Stimulated activated CD8-positive, alpha-beta memory T cell treated with anti-CD3 and anti-CD28 coated beads, Interleukin-2, amount 100 ng/mL, for 48 hours (primary cell): ENCODE results near the gene DNAJB12.
"Not testable (repeated sequence)": the region's sequence is repeated elsewhere in the genome, so short reads cannot be mapped to it uniquely, and the experiment has no call there.

ENCODE experiments used
- DNase-seq, 2 donors: peaks; one replicate each; pipeline ENCODE4 v3.0.0-alpha.2; 2020; ENCODE audit warnings: low read depth in 2 of 2

Gene DNAJB12

DNA sequence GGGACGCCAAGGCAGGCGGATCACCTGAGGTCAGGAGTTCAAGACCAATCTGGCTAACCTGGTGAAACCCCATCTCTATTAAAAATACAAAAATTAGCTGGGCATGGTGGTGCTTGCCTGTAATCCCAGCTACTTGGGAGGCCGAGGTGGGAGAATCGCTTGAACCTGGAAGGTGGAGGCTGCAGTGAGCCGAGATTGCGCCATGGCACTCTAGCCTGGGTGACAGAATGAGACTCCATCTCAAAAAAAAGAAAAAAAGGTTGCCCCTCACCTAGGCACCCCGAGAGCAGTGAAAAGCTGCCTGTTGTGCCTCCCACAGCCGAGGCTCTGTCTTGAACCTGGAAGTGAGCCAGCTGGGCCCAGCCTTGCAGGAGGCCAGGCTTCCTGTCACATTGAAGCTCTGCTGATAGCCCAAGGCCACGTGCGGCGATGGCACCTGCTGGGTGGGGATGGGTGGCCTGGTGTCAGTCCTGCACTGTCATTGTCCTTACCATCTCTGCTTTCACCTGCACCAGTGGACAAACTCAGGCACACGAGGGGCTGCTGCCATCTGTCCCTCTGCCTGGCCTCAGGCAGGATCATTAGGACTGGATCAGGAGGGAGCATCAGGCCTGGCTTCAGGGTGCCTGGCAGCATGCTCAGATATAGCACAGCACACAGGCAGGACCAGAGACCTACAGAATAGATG is 37.8 kb downstream of the DNAJB12 start:
- DNase-seq = no peak

GRCh38 chr10:72316386-72316700 is 38.4 kb downstream of the DNAJB12 start:
- no peak for DNase-seq

GRCh38 chr10:72315611-72316385 is 38.9 kb downstream of the DNAJB12 start:
- DNase-seq = no peak

GRCh38 chr10:72315054-72315453 is 39.7 kb downstream of the DNAJB12 start:
- DNase-seq = no peak

- DNase-seq = no peak
Measured at GRCh38 chr10:72314263-72314662, 40.5 kb downstream of the DNAJB12 start.

- DNase-seq = no peak
Measured at GRCh38 chr10:72312865-72313391, 41.8 kb downstream of the DNAJB12 start.

DNA sequence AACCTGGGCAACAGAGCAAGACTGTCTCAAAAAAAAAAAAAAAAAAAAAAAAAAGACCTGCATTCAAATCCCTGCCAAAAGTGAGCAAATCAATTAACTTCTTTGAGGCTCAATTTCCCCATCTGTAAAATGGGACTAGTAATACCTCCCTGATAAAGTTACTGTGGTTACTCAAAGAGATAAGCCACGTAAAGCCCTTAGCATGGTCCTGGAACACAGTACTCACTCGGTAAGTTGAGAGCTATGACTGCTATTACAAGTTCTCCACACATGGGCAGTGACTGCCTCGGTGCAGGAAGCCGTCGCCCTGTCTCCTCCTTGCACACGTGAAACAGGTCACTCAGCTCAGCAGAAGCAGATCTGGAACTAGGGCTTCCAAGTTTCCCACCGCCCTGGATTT is 43.1 kb downstream of the DNAJB12 start:
- no peak for DNase-seq

DNA sequence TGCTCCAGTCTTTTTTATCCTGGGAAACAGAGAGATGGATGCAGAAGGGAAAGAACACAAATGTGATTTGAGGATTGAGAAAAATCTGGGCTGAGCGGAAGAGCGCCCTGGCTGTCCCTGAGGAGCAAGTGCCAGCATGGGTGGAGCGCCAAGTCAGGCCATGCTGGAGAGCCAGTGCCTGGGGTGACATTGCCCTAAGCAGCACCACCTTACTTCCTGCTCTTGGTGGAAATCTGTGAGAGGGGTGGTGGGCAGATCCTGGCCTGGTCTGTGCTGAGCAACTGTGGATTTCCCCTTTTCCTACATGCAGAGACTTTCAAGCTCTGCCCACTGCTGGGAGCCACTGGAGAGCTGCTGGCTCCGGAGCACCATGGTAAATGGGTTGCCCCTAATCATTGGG is 44.1 kb downstream of the DNAJB12 start:
- no peak for DNase-seq

GRCh38 chr10:72310241-72310633 is 44.5 kb downstream of the DNAJB12 start:
- no peak for DNase-seq

GRCh38 chr10:72309290-72310240 is 45.2 kb downstream of the DNAJB12 start:
- DNase-seq = no peak

DNA sequence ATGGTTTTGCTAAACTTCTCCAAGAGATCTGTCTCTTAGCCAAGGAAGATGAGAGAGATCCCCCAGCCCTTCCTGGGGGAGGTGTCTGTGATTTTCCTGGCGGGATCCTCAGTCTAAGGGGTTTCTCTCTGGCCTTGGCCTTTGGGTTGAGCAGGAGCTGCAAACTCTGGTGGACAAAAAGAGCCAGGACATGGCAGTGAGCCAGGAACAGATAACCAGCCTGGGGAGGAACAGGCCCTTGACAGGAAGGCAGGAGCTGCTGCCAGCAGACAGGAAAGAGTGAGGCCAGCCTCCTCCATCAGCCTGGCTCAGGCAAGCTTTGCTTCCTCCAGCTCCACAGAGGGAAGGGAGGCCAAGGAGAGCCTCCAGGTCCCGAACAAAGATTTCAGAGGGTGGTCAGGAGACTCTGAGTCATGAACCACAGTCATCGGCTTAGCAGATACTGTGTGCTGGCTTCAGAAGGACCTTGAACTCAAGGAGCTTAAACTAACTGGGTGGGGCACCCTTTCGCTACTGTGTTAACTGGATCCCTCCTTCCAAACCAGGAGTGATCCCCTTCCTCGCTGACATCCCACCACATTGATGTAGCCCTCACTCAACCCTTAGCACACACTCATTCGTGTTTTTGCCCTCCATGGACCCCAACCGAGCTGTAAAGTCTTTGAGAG is 46.3 kb downstream of the DNAJB12 start:
- no peak for DNase-seq

- DNase-seq = not testable (repeated sequence)
Measured at GRCh38 chr10:72307711-72308110, 47.0 kb downstream of the DNAJB12 start.

DNA sequence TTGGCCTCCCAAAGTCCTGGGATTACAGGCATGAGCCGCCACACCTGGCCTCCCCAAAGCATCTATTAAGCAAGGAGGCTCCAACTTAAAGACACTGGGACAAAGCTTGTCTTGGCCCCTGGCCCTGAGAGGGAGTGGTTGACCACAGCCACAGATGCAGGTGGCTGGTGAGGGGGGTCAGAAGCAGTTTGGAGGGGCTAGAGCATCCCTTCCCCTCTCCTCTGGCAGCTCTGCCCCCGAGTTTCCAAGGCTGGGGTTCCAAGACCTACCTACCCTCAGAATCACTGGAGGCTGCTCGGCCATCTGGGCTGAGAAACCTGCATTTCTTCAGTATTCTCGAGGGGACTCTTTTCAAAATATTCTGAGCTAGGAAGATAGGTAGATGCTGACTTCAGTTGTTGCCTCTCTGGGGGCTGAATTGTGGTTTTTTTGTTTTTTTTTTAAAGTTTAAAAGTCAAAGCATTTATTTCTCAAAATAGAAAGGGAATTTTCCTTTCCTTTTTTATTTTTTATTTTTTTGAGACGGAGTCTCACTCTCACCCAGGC is 48.4 kb downstream of the DNAJB12 start:
- DNase-seq = no peak

DNA sequence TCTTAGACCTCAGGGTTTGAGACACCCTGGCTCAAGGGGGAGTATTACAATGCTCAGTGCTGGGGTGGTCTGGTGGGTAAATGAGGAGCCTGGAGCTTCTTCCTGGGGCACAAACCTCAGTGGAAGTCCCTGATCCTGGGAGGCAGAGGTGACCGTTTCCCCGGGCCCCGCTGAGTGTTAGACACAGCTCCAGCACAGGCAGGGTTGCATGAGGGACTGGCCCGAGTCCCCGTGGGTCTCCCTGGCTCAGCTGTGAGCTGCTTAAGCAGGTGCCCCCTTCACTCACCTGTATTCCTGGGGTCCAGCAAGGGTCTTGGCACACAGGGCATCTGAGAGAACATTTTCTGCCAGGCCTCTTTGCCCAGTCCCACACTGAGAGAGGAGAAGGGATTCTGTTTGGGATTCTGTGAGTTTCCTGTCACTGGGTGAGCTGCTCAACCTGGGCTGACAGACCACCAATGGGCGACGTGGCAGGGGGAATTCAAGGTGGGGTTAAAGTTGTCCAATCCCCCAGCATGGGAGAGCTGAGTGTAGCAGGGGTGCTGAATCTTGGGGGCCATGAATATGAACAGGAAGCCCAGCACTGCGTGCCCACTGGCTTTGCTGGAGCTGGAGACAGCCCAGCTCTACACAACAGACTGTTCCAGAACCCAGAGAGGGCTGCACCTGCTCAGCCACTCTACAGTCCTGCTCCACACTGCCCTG is 51.1 kb downstream of the DNAJB12 start:
- no peak for DNase-seq

- no peak for DNase-seq
Measured at GRCh38 chr10:72298592-72299519, 55.9 kb downstream of the DNAJB12 start.

DNA sequence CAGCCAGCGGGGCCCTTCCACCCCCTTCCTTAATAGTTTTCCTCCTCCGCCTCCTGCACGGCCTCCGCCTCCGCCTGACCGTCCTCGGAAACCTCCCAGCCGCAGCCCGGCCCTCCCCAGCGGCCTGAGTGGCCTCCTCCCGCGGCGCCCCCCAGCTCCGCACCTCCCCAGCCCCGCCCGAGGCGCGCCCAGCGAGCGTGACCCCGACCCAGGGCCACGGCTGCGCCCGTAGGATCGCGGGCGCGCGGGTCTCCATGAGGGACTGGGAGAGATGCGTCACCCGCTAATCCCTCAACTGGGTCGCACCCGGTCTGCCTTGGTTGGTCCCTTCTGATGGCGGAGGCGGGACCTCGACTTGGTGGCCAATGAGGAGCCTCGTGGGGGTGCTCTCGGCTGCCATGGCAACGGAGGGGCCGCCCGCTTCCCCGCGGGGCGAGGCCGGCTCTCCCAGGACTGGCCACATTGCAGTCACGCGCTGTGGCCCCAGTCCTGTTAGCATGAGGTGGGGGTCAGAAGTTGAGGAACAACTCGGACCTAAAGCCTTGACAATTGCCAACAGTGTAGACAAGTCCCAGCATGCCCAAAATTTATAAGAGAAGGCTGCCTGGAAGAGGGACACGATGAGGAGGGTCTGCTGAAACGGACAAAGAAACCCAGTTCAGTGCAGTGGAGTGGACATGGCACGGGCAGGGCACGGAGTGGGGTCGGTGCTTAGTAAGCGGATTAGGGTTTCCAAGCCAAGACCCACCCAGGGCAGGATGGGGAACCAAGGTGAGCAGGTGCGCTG is 56.7 kb downstream of the DNAJB12 start:
- DNase-seq = peak; percentile 92 to 93

GRCh38 chr10:72297281-72297804 is 57.4 kb downstream of the DNAJB12 start:
- peak; percentile 91 to 93 for DNase-seq

DNA sequence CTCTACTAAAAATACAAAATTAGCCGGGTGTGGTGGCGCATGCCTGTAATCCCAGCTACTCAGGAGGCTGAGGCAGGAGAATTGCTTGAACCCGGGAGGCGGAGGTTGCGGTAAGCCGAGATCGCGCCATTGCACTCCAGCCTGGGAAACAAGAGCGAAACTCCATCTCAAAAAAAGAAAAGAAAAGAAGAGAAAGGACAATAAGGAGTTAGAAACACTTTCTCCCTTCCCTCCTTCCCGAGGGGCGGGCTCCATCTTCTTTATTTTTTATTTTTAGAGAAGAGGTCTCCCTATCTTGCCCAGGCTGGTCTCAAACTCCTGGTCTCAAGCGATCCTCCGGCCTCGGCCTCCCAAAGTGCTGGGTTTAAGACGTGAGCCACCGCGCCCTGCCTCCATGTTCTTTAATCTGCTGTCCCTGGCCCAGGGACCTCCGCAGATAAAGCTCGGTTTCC is 57.9 kb downstream of the DNAJB12 start:
- DNase-seq = not testable (repeated sequence)
